IMR-90 (cell line): Measurements from ENCODE around the gene INO80B. TPM values are rescaled to one million over a fixed set of nuclear protein-coding genes. Genes with fewer than 3 reads are reported as not detected.

Experiments
- ATAC-seq: fragments of 200-7000 bp; cut with Tn5 transposase; 2 replicates; pipeline ENCODE4 v1.9.1; 2020; ENCODE audit warnings: low read depth, mild to moderate bottlenecking, moderate library complexity
- BruUV-seq: library from RNA; stranded (reverse); fragments of 400-500 nt; replicated peaks from 2 replicates; lab custom pipeline; 2021; lab: Mats Ljungman, UMichigan
- CTCF ChIA-PET: fragments of 300-600 bp; formaldehyde crosslinking; extraction: SDS; loops from one replicate; lab custom pipeline; 2021; ENCODE audit warnings: antibody characterized with exemption; lab: Yijun Ruan, JAX
- POLR2A ChIA-PET: fragments of 300-600 bp; sonication (Branson Sonifier 250); formaldehyde crosslinking; loops from one replicate; lab custom pipeline; 2022; ENCODE audit warnings: antibody characterized with exemption; ENCODE audit not compliant: unreplicated experiment; lab: Charles Lee
- DNase-seq: peaks from one replicate; pipeline ENCODE4 v3.0.0; 2013
- H2AFZ ChIP-seq: replicated peaks from 2 replicates; pipeline ENCODE3; 2013; ENCODE audit warnings: low read length, mild to moderate bottlenecking; ENCODE audit not compliant: poor library complexity
- H2AK5ac ChIP-seq: 2 replicates; pipeline ENCODE4 v1.6.1; 2013; ENCODE audit warnings: low read depth, low read length, inconsistent platforms
- H2AK9ac ChIP-seq: replicated peaks from 2 replicates; pipeline ENCODE3; 2013; ENCODE audit warnings: mild to moderate bottlenecking, low read depth, low read length, moderate library complexity; ENCODE audit not compliant: poor library complexity
- H2BK120ac ChIP-seq: 2 replicates; pipeline ENCODE4 v1.6.1; 2013; ENCODE audit warnings: low read depth, low read length, inconsistent platforms
- H2BK15ac ChIP-seq: 3 replicates; pipeline ENCODE4 v1.6.1; 2013; ENCODE audit warnings: low read depth, low read length, inconsistent platforms
- H2BK20ac ChIP-seq: 2 replicates; pipeline ENCODE4 v1.6.1; 2013; ENCODE audit warnings: low read depth, mild to moderate bottlenecking, inconsistent platforms, low read length, moderate library complexity
- H2BK5ac ChIP-seq: 2 replicates; pipeline ENCODE4 v1.6.1; 2013; ENCODE audit warnings: mild to moderate bottlenecking, low read depth, low read length, inconsistent platforms; ENCODE audit not compliant: poor library complexity, severe bottlenecking
- H3K14ac ChIP-seq: replicated peaks from 2 replicates; pipeline ENCODE4 v1.6.1; 2013; ENCODE audit warnings: low read depth, low read length, inconsistent platforms
- H3K18ac ChIP-seq: 2 replicates; pipeline ENCODE4 v1.6.1; 2013; ENCODE audit warnings: low read depth, low read length, control low read depth
- H3K23ac ChIP-seq: 2 replicates; pipeline ENCODE4 v1.6.1; 2013; ENCODE audit warnings: low read depth, low read length, inconsistent platforms
- H3K27ac ChIP-seq: 2 replicates; pipeline ENCODE4 v1.5.1; 2013; ENCODE audit warnings: mild to moderate bottlenecking, control low read depth, low read length; ENCODE audit not compliant: insufficient read depth
- H3K27me3 ChIP-seq: 2 replicates; pipeline ENCODE4 v1.6.1; 2013; ENCODE audit warnings: low read length; ENCODE audit not compliant: control insufficient read depth, insufficient read depth
- H3K36me3 ChIP-seq: 2 replicates; pipeline ENCODE4 v1.6.1; 2013; ENCODE audit warnings: low read length, mixed read lengths; ENCODE audit not compliant: control insufficient read depth, insufficient read depth
- H3K4ac ChIP-seq: 2 replicates; pipeline ENCODE4 v1.6.1; 2013; ENCODE audit warnings: low read depth, low read length, inconsistent platforms
- H3K4me1 ChIP-seq: 2 replicates; pipeline ENCODE4 v1.6.1; 2013; ENCODE audit warnings: low read length, mixed read lengths; ENCODE audit not compliant: control insufficient read depth, insufficient read depth
- H3K4me2 ChIP-seq: 2 replicates; pipeline ENCODE4 v1.6.1; 2013; ENCODE audit warnings: low read depth, mild to moderate bottlenecking, control low read depth, low read length, moderate library complexity
- H3K4me3 ChIP-seq: 2 replicates; pipeline ENCODE4 v1.5.1; 2013; ENCODE audit warnings: low read depth, mild to moderate bottlenecking, control low read depth, low read length, moderate library complexity; ENCODE audit not compliant: insufficient read depth
- H3K56ac ChIP-seq: 2 replicates; pipeline ENCODE4 v1.6.1; 2013; ENCODE audit warnings: low read length, inconsistent platforms; ENCODE audit not compliant: insufficient read depth; ENCODE audit errors: extremely low read depth
- H3K79me1 ChIP-seq, 2 experiments: 2 replicates each; pipeline ENCODE4 v1.6.1; 2013; ENCODE audit warnings: low read length in 2 of 2, inconsistent platforms in 1 of 2, low read depth in 1 of 2
- H3K9ac ChIP-seq: 2 replicates; pipeline ENCODE4 v1.6.1; 2013; ENCODE audit warnings: low read depth, low read length, control low read depth
- H3K9me1 ChIP-seq: 2 replicates; pipeline ENCODE4 v1.6.1; 2013; ENCODE audit warnings: low read length, inconsistent platforms; ENCODE audit not compliant: insufficient read depth
- H3K9me3 ChIP-seq: 2 replicates; pipeline ENCODE4 v1.6.1; 2013; ENCODE audit warnings: low read length; ENCODE audit not compliant: control insufficient read depth, insufficient read depth
- H4K20me1 ChIP-seq: 2 replicates; pipeline ENCODE4 v1.6.1; 2013; ENCODE audit warnings: low read length, inconsistent platforms; ENCODE audit not compliant: insufficient read depth
- H4K5ac ChIP-seq: 2 replicates; pipeline ENCODE4 v1.6.1; 2013; ENCODE audit warnings: mild to moderate bottlenecking, low read depth, low read length, control low read depth
- H4K8ac ChIP-seq, 2 experiments: 2 replicates each; pipeline ENCODE4 v1.6.1; 2013; ENCODE audit warnings: low read depth in 2 of 2, low read length in 2 of 2, control low read depth in 1 of 2, inconsistent platforms in 1 of 2
- H4K91ac ChIP-seq: 2 replicates; pipeline ENCODE4 v1.6.1; 2013; ENCODE audit warnings: low read depth, low read length, inconsistent platforms; ENCODE audit not compliant: insufficient read depth
- BHLHE40 ChIP-seq: fragments of 150-350 bp; IDR thresholded peaks from 2 replicates; pipeline ENCODE4 v1.6.1; 2016; ENCODE audit warnings: mild to moderate bottlenecking, low read depth, low read length
- CEBPB ChIP-seq: IDR thresholded peaks from 2 replicates; pipeline ENCODE4 v1.6.1; 2012; ENCODE audit warnings: low read depth, low read length, improper control_type of control experiment
- CHD1 ChIP-seq: IDR thresholded peaks from 2 replicates; pipeline ENCODE4 v1.6.1; 2012; ENCODE audit warnings: low read depth, low read length, improper control_type of control experiment
- MAFK ChIP-seq: IDR thresholded peaks from 2 replicates; pipeline ENCODE4 v1.6.1; 2012; ENCODE audit warnings: low read depth, low read length, improper control_type of control experiment
- POLR2A ChIP-seq: IDR thresholded peaks from 2 replicates; pipeline ENCODE4 v1.6.1; 2012; ENCODE audit warnings: mild to moderate bottlenecking, low read depth, low read length
- RFX5 ChIP-seq: IDR thresholded peaks from 2 replicates; pipeline ENCODE4 v1.8.0; 2012; ENCODE audit warnings: low read depth, mild to moderate bottlenecking, low read length, moderate library complexity
- WGBS, 2 experiments: methylation state at CpG; one replicate each; pipeline versions ENCODE4 v1.1.5 to v1.1.7; 2013; ENCODE audit warnings: missing lambda C conversion rate in 2 of 2; ENCODE audit not compliant: insufficient read length in 1 of 2; ENCODE audit errors: extremely low coverage in 2 of 2; 5-methylcytosine and 5-hydroxymethylcytosine counted together
- dilution Hi-C: fragments of 300-500 bp; cut with HindIII; formaldehyde crosslinking; loops from one replicate; pipeline ENCODE4 v1.14.3; 2018; ENCODE audit warnings: low sequenced_read_pairs; ENCODE audit not compliant: unreplicated experiment
- in situ Hi-C: fragments of 300-500 bp; cut with MboI; formaldehyde crosslinking; loops from 3 replicates; pipeline ENCODE4 v1.14.3; 2019; ENCODE audit warnings: low sequenced_read_pairs, inconsistent platforms, mixed read lengths
- intact Hi-C: fragments of 100-400 bp; cut with micrococcal nuclease; formaldehyde crosslinking; loops from 2 replicates; pipeline ENCODE4 v1.10.0; 2022
- polyA plus RNA-seq, 3 experiments: library from polyadenylated mRNA; depleted of rRNA; stranded (reverse); fragments of >200 nt; gene quantifications; 2 replicates each; pipeline ENCODE4 v1.2.3, GENCODE V29; 2012; ENCODE audit warnings: low replicate concordance in 1 of 3
- total RNA-seq: library from RNA; depleted of rRNA; stranded (reverse); fragments of >200 nt; gene quantifications from 2 replicates; pipeline ENCODE4 v1.2.3, GENCODE V29; 2012
- TF ChIP-seq, protein P1 (sequence below): conservative IDR thresholded peaks from 2 replicates; pipeline ENCODE4 v1.5.1; 2012; ENCODE audit warnings: mild to moderate bottlenecking, low read depth, low read length, improper control_type of control experiment
- TF ChIP-seq, protein P2 (sequence below): fragments of 150-350 bp; IDR thresholded peaks from 2 replicates; pipeline ENCODE4 v1.6.1; 2017; ENCODE audit warnings: mild to moderate bottlenecking, antibody characterized with exemption, low read length, low read depth

INO80B gene
- total and polyA plus RNA-seq, 2 of the 4 experiments (the other 2 are of a cell fraction), result 4.5 to 10.5 TPM

DNA sequence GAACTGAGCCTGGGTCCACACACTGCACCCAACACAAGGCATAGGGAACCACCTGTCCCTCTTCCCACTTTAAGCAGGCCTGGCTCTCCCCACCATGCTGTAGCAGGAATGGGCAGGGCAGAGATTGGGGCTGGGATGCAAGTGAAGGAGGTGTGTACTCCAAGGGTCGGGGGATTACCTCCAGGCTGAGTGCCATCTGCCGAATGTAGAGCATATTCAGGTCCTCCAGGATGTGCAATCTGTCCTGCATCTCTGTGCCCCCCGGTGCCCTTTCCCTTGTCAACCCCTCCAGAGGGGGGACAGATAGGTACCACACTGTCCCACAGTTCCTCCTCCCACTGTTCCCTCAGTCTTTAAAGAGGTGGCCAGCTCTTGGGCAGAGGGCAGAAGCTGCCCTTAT, 15.5 kb upstream of the INO80B start:
- Histone ChIP-seq H4K20me1 (0 out of 2 replicates have a peak, but pooled peaks cover 3% of the 10 kb centered on the region), H3K4me1 (peaks cover 23% of the 10 kb centered on the region), H2BK20ac (no peak overlapping the region), H3K36me3 (no peaks in the 10 kb centered on the region; the same call in 1 of the 2 replicates), H3K4me3 (peak overlapping the region; percentile 48), H3K56ac (peak overlapping the region; percentile 67), H3K23ac (peak overlapping the region; percentile 45), H4K5ac (no peak overlapping the region), H2BK15ac (no peak overlapping the region), H2AK5ac (peak overlapping the region; percentile 95), H3K4ac (peak overlapping the region; percentile 95), H2BK120ac (no peak overlapping the region), H3K18ac (peak overlapping the region; percentile 3; the same call in 1 of the 2 replicates), H3K79me1 (peaks cover 23 to 50% of the 10 kb centered on the region in 2 experiments), H2AFZ (peak overlapping the region; percentile 94), H3K9me3 (no peaks in the 10 kb centered on the region), H2AK9ac (peak overlapping the region; percentile 99), H3K27ac (peak overlapping the region; percentile 66), H3K9ac (peak overlapping the region; percentile 83), H3K14ac (peak overlapping the region; percentile 93), H4K91ac (peak overlapping the region; percentile 93), H4K8ac (peak overlapping the region; percentile 87 to 94; a peak in 3 of 4 replicates), H3K27me3 (no peaks in the 10 kb centered on the region; the same call in 1 of the 2 replicates), H3K9me1 (peaks cover 21% of the 10 kb centered on the region), H2BK5ac (no peak overlapping the region), H3K4me2 (peak overlapping the region; percentile 89)
- BruUV-seq, result no TSS peak
- DNase-seq (no peak), ATAC-seq (no peak)
- ChIA-PET CTCF (no interaction called here), POLR2A (no interaction called here)
- TF ChIP-seq, protein P1, sequence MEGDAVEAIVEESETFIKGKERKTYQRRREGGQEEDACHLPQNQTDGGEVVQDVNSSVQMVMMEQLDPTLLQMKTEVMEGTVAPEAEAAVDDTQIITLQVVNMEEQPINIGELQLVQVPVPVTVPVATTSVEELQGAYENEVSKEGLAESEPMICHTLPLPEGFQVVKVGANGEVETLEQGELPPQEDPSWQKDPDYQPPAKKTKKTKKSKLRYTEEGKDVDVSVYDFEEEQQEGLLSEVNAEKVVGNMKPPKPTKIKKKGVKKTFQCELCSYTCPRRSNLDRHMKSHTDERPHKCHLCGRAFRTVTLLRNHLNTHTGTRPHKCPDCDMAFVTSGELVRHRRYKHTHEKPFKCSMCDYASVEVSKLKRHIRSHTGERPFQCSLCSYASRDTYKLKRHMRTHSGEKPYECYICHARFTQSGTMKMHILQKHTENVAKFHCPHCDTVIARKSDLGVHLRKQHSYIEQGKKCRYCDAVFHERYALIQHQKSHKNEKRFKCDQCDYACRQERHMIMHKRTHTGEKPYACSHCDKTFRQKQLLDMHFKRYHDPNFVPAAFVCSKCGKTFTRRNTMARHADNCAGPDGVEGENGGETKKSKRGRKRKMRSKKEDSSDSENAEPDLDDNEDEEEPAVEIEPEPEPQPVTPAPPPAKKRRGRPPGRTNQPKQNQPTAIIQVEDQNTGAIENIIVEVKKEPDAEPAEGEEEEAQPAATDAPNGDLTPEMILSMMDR, result no peak
- TF ChIP-seq CEBPB, result no peak
- no peak for TF ChIP-seq RFX5
- no peak for TF ChIP-seq POLR2A
- TF ChIP-seq BHLHE40, result no peak
- TF ChIP-seq CHD1, result no peak
- TF ChIP-seq, protein P2, sequence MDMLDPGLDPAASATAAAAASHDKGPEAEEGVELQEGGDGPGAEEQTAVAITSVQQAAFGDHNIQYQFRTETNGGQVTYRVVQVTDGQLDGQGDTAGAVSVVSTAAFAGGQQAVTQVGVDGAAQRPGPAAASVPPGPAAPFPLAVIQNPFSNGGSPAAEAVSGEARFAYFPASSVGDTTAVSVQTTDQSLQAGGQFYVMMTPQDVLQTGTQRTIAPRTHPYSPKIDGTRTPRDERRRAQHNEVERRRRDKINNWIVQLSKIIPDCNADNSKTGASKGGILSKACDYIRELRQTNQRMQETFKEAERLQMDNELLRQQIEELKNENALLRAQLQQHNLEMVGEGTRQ, result no peak
- no peak for TF ChIP-seq MAFK
- intact Hi-C loops, result no loop called here
- WGBS, 2 experiments, result 33% methylated on average over 1 of the region's 3 CpGs; no CpG with 5 or more reads in 1 of the 2 experiments
- in situ Hi-C loops, result no loop called here
- dilution Hi-C loops, result no loop called here
